HepG2 (cell line): ENCODE measurements around the gene CHID1. TPM values are rescaled to one million over a fixed set of nuclear protein-coding genes. Genes with fewer than 3 reads are reported as not detected.
A peak's percentile ranks its signal among the peaks of the same experiment; 100 is the strongest.

Source experiments
- AKAP8 ChIP-seq: sonication (generic); formaldehyde crosslinking; IDR thresholded peaks from 2 replicates; pipeline ENCODE4 v1.5.1; 2020; ENCODE audit warnings: mild to moderate bottlenecking, missing genetic modification reagents
- CBFB ChIP-seq: sonication (generic); formaldehyde crosslinking; IDR thresholded peaks from 2 replicates; pipeline ENCODE4 v1.4.0; 2020; ENCODE audit warnings: missing genetic modification reagents
- CTCF ChIP-seq: sonication (generic); formaldehyde crosslinking; IDR thresholded peaks from 2 replicates; pipeline ENCODE4 v1.5.0; 2020; ENCODE audit warnings: mild to moderate bottlenecking, missing genetic modification reagents, moderate library complexity
- DRAP1 ChIP-seq: IDR thresholded peaks from 2 replicates; pipeline ENCODE4 v1.6.1; 2016; ENCODE audit warnings: missing genetic modification reagents, missing compliant biosample characterization
- EED ChIP-seq: sonication (generic); formaldehyde crosslinking; IDR thresholded peaks from 2 replicates; pipeline ENCODE4 v1.5.0; 2020; ENCODE audit warnings: mild to moderate bottlenecking, missing genetic modification reagents
- ESRRA ChIP-seq: sonication (generic); formaldehyde crosslinking; IDR thresholded peaks from 2 replicates; pipeline ENCODE4 v1.5.1; 2020; ENCODE audit warnings: mild to moderate bottlenecking, low read depth, missing genetic modification reagents
- EZH2 ChIP-seq: conservative IDR thresholded peaks from 2 replicates; pipeline ENCODE4 v1.6.1; 2012; ENCODE audit warnings: mild to moderate bottlenecking, low read depth, low read length, moderate library complexity
- HES4 ChIP-seq: sonication (generic); formaldehyde crosslinking; IDR thresholded peaks from 2 replicates; pipeline ENCODE4 v1.9.0; 2021; ENCODE audit warnings: mild to moderate bottlenecking, missing genetic modification reagents, borderline replicate concordance
- KLF13 ChIP-seq: sonication (generic); formaldehyde crosslinking; IDR thresholded peaks from 2 replicates; pipeline ENCODE4 v1.4.0; 2020; ENCODE audit warnings: mild to moderate bottlenecking, missing genetic modification reagents
- LCORL ChIP-seq, 2 experiments: fragments of 450-650 bp in 1 of 2; sonication (generic) in 1 of 2; formaldehyde crosslinking in 1 of 2; IDR thresholded peaks; 2 replicates each; pipeline versions ENCODE4 v1.5.0 to v1.6.1; 2017 to 2020; ENCODE audit warnings: antibody characterized with exemption in 1 of 2, missing genetic modification reagents in 1 of 2
- MAZ ChIP-seq, 2 experiments: sonication (generic) in 1 of 2; formaldehyde crosslinking in 1 of 2; IDR thresholded peaks; 2 replicates each; pipeline versions ENCODE4 v1.5.0 to v1.6.1; 2012 to 2020; ENCODE audit warnings: low read depth in 2 of 2, mild to moderate bottlenecking in 2 of 2, borderline replicate concordance in 1 of 2, improper control_type of control experiment in 1 of 2, low read length in 1 of 2, missing genetic modification reagents in 1 of 2, moderate library complexity in 1 of 2
- RBM22 ChIP-seq: fragments of 200-400 bp; formaldehyde crosslinking; optimal IDR thresholded peaks from 2 replicates; pipeline ENCODE3; 2017; ENCODE audit warnings: mild to moderate bottlenecking, low read length, moderate library complexity
- SCMH1 ChIP-seq: sonication (generic); formaldehyde crosslinking; IDR thresholded peaks from 2 replicates; pipeline ENCODE4 v1.9.0; 2021; ENCODE audit warnings: missing genetic modification reagents, mild to moderate bottlenecking, borderline replicate concordance
- SIN3B ChIP-seq: fragments of 150-350 bp; IDR thresholded peaks from 2 replicates; pipeline ENCODE4 v1.6.1; 2014; ENCODE audit warnings: low read length
- SIX4 ChIP-seq: sonication (generic); formaldehyde crosslinking; IDR thresholded peaks from 2 replicates; pipeline ENCODE4 v1.4.0; 2020; ENCODE audit warnings: missing genetic modification reagents
- ZBTB33 ChIP-seq: sonication (generic); formaldehyde crosslinking; IDR thresholded peaks from 2 replicates; pipeline ENCODE4 v1.4.0; 2020; ENCODE audit warnings: missing genetic modification reagents
- ZNF124 ChIP-seq: sonication (generic); formaldehyde crosslinking; IDR thresholded peaks from 2 replicates; pipeline ENCODE4 v1.4.0; 2020; ENCODE audit warnings: missing genetic modification reagents
- ZNF160 ChIP-seq: sonication (generic); formaldehyde crosslinking; IDR thresholded peaks from 2 replicates; pipeline ENCODE4 v1.8.0; 2022; ENCODE audit warnings: mild to moderate bottlenecking, inconsistent platforms, missing genetic modification reagents
- ZNF749 ChIP-seq: sonication (generic); formaldehyde crosslinking; IDR thresholded peaks from 2 replicates; pipeline ENCODE4 v1.8.0; 2022; ENCODE audit warnings: mild to moderate bottlenecking, missing genetic modification reagents, moderate library complexity, borderline replicate concordance
- ZNF879 ChIP-seq: sonication (generic); formaldehyde crosslinking; IDR thresholded peaks from 2 replicates; pipeline ENCODE4 v1.8.1; 2023; ENCODE audit warnings: missing genetic modification reagents
- polyA plus RNA-seq, 8 experiments: library from polyadenylated mRNA; depleted of rRNA in 3 of 8; stranded (reverse) in 7 of 8; unstranded in 1 of 8; fragments of >200 nt; fragmentation: Illumina TruSeq in 4 of 8; extraction: Trizol in 4 of 8; gene quantifications; 2 replicates each; pipeline versions ENCODE4 v1.2.1 to v1.2.3, GENCODE V29; 2011 to 2016; ENCODE audit warnings: low read depth in 4 of 8, missing spikeins in 1 of 8, mixed read lengths in 1 of 8; ENCODE audit not compliant: insufficient read depth in 1 of 8
- total RNA-seq, 5 experiments: library from RNA; depleted of rRNA; stranded (reverse); fragments of >200 nt; fragmentation: Illumina TruSeq; extraction: Trizol; gene quantifications; 2 replicates each; pipeline ENCODE4 v1.2.3, GENCODE V29; 2016; ENCODE audit warnings: low read depth in 1 of 5
- TF ChIP-seq, protein P1 (sequence below): IDR thresholded peaks from 2 replicates; pipeline ENCODE4 v1.6.1; 2016; ENCODE audit warnings: low read depth
- TF ChIP-seq, protein P2 (sequence below): IDR thresholded peaks from 2 replicates; pipeline ENCODE4 v1.6.1; 2016; ENCODE audit warnings: missing biosample characterization, missing genetic modification reagents, low read depth

CHID1 gene
- total and polyA plus RNA-seq, 2 of the 13 experiments (the other 11 are each of a cell fraction or from before 2014, with no cell fraction given), result 65.1 to 93.6 TPM

DNA sequence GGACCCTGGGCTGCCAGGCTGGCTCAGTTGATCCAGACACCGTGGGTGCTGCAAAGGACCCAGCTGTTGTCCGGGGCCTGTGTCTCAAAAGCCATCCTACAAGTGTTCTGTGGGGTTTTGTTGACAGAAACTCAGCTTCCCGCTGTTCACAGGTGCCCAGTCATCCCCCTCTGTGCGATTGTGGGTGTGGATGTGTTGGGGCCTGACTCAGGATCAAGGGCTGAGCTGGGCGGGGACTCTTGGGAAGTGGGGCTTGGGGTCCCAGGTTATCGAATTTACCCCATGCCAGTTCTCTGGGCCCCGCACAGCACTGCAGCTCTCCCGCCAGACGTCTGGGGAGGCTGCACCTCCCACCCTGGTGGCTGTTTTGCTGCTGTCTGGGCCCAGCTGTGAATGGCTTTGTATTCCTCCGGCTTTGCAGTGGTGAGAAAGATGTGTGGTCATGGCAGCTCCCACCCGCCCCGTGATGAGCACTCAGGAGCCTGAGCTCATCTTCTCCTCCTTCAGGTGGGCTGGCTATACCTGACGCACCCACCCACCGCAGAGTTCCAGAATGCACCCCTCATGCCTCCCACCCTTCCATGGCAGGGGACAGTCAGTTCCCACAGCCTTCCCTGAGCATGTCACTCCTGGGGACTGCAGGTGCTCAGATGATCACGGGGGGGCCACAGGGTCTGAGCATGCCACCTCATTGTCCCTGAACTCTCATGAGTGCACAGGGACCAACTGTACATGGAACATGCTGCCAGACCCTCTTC, 11.5 kb upstream of the CHID1 start (continued):
- no peak for TF ChIP-seq SCMH1 (CRISPR knock-in tag)
- no peak for TF ChIP-seq ZNF160 (CRISPR knock-in tag)
- no peak for TF ChIP-seq RBM22
- TF ChIP-seq EED (CRISPR knock-in tag), result no peak
- no peak for TF ChIP-seq HES4 (CRISPR knock-in tag)
- no peak for TF ChIP-seq EZH2
- TF ChIP-seq SIN3B, result no peak
- TF ChIP-seq LCORL (IDR thresholded peaks at IDR 0.05), result no peak
- peak; percentile 3; the same call in 1 of the 2 replicates for TF ChIP-seq LCORL (CRISPR knock-in tag; IDR thresholded peaks at IDR 0.05)
- 0 out of 2 replicates have a peak, but pooled peaks have one; percentile 7 for TF ChIP-seq ZNF124 (CRISPR knock-in tag)
- peak; percentile 16; the same call in 1 of the 2 replicates for TF ChIP-seq DRAP1 (CRISPR knock-in tag)
- TF ChIP-seq, protein P1, sequence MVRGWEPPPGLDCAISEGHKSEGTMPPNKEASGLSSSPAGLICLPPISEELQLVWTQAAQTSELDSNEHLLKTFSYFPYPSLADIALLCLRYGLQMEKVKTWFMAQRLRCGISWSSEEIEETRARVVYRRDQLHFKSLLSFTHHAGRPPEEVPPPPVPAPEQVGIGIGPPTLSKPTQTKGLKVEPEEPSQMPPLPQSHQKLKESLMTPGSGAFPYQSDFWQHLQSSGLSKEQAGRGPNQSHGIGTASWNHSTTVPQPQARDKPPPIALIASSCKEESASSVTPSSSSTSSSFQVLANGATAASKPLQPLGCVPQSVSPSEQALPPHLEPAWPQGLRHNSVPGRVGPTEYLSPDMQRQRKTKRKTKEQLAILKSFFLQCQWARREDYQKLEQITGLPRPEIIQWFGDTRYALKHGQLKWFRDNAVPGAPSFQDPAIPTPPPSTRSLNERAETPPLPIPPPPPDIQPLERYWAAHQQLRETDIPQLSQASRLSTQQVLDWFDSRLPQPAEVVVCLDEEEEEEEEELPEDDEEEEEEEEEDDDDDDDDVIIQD (CRISPR knock-in tag), result no peak
- TF ChIP-seq SIX4 (CRISPR knock-in tag), result no peak
- TF ChIP-seq KLF13 (CRISPR knock-in tag), result no peak
- TF ChIP-seq AKAP8 (CRISPR knock-in tag), result 0 out of 2 replicates have a peak, but pooled peaks have one; percentile 31
- TF ChIP-seq ZNF749 (CRISPR knock-in tag), result no peak
- TF ChIP-seq ZNF879 (CRISPR knock-in tag), result no peak
- TF ChIP-seq ESRRA, result no peak
- peak; percentile 2; the same call in 1 of the 2 replicates for TF ChIP-seq CTCF (CRISPR knock-in tag)
- TF ChIP-seq, protein P2, sequence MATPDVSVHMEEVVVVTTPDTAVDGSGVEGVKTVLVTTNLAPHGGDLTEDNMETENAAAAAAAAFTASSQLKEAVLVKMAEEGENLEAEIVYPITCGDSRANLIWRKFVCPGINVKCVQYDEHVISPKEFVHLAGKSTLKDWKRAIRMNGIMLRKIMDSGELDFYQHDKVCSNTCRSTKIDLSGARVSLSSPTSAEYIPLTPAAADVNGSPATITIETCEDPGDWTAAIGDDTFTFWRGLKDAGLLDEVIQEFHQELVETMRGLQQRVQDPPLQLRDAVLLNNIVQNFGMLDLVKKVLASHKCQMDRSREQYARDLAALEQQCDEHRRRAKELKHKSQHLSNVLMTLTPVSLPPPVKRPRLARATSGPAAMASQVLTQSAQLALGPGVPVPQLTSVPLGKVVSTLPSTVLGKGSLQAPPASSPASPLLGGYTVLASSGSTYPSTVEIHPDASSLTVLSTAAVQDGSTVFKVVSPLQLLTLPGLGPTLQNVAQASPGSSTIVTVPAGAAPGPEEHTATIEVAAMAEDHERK (CRISPR knock-in tag), result no peak
- TF ChIP-seq CBFB (CRISPR knock-in tag), result 0 out of 2 replicates have a peak, but pooled peaks have one; percentile 9
- TF ChIP-seq ZBTB33 (CRISPR knock-in tag), result no peak; the same call in 1 of the 2 replicates
- no peak for TF ChIP-seq MAZ (IDR thresholded peaks at IDR 0.05; ENCODE audit: borderline replicate concordance, low read depth, low read length)
- no peak for TF ChIP-seq MAZ (CRISPR knock-in tag; IDR thresholded peaks at IDR 0.05; ENCODE audit: low read depth)
